ENCODE data around the gene ANKDD1A.

The ANKDD1A gene

GRCh38 chr15:64883997-64884511 is 27.6 kb upstream of the ANKDD1A start:
- no peak overlapping the region for H3K9ac ChIP-seq (ENCODE audit: low read length)

GRCh38 chr15:64884679-64885078 is 27.0 kb upstream of the ANKDD1A start:
- Histone ChIP-seq H3F3A (ENCODE audit: insufficient read depth) (no peaks in the 10 kb centered on the region), H4K20me1 (ENCODE audit: low read depth, low read length) (no peaks in the 10 kb centered on the region), H3K79me2 (ENCODE audit: insufficient read depth, low read length) (no peaks in the 10 kb centered on the region), H2AFZ (ENCODE audit: low read depth, low read length, severe bottlenecking) (no peak overlapping the region), H3K9me2 (replicated peaks; ENCODE audit: insufficient read depth, low read length) (no peaks in the 10 kb centered on the region), H3K36me3 (ENCODE audit: low read length) (no peaks in the 10 kb centered on the region), H3K27me3 (ENCODE audit: low read length) (no peaks in the 10 kb centered on the region), H3K27ac (ENCODE audit: low read depth, low read length) (no peak overlapping the region), H3K9me3 (ENCODE audit: insufficient read depth, low read length) (no peaks in the 10 kb centered on the region), H3K4me2 (ENCODE audit: low read depth, low read length, poor library complexity, severe bottlenecking) (no peak overlapping the region), H3K4me3 (ENCODE audit: insufficient read depth, low read length, poor library complexity, severe bottlenecking) (no peak overlapping the region), H3K9ac (ENCODE audit: low read length) (no peak overlapping the region)
- TF ChIP-seq CTCF (IDR thresholded peaks at IDR 0.05; ENCODE audit: insufficient read depth, low read length, poor library complexity, severe bottlenecking): no peak
- no peak for TF ChIP-seq EZH2phosphoT487 (conservative IDR thresholded peaks at IDR 0.05; ENCODE audit: low read length)

More at GRCh38 chr15:64883997-64884511, 27.6 kb upstream of the ANKDD1A start:
- H3K79me2 ChIP-seq (ENCODE audit: insufficient read depth, low read length): no peaks in the 10 kb centered on the region
- H3F3A ChIP-seq (ENCODE audit: insufficient read depth): no peaks in the 10 kb centered on the region
- H3K4me2 ChIP-seq (ENCODE audit: low read depth, low read length, poor library complexity, severe bottlenecking): no peak overlapping the region
- H3K4me3 ChIP-seq (ENCODE audit: insufficient read depth, low read length, poor library complexity, severe bottlenecking): no peak overlapping the region
- H2AFZ ChIP-seq (ENCODE audit: low read depth, low read length, severe bottlenecking): no peak overlapping the region
- H3K36me3 ChIP-seq (ENCODE audit: low read length): no peaks in the 10 kb centered on the region
- no peaks in the 10 kb centered on the region for H4K20me1 ChIP-seq (ENCODE audit: low read depth, low read length)
- TF ChIP-seq CTCF (IDR thresholded peaks at IDR 0.05; ENCODE audit: insufficient read depth, low read length, poor library complexity, severe bottlenecking) (no peak), EZH2phosphoT487 (conservative IDR thresholded peaks at IDR 0.05; ENCODE audit: low read length) (no peak)
- no peaks in the 10 kb centered on the region for H3K9me2 ChIP-seq (replicated peaks; ENCODE audit: insufficient read depth, low read length)
- no peak overlapping the region for H3K27ac ChIP-seq (ENCODE audit: low read depth, low read length)
- no peaks in the 10 kb centered on the region for H3K27me3 ChIP-seq (ENCODE audit: low read length)
- no peaks in the 10 kb centered on the region for H3K9me3 ChIP-seq (ENCODE audit: insufficient read depth, low read length)

- no peak overlapping the region for H3K4me3 ChIP-seq (ENCODE audit: insufficient read depth, low read length, poor library complexity, severe bottlenecking)
- H3K27ac ChIP-seq (ENCODE audit: low read depth, low read length): no peak overlapping the region
- no peaks in the 10 kb centered on the region for H3K9me2 ChIP-seq (replicated peaks; ENCODE audit: insufficient read depth, low read length)
- H3K79me2 ChIP-seq (ENCODE audit: insufficient read depth, low read length): no peaks in the 10 kb centered on the region
- H3K36me3 ChIP-seq (ENCODE audit: low read length): no peaks in the 10 kb centered on the region
- H3F3A ChIP-seq (ENCODE audit: insufficient read depth): peaks cover 11% of the 10 kb centered on the region
- TF ChIP-seq CTCF (IDR thresholded peaks at IDR 0.05; ENCODE audit: insufficient read depth, low read length, poor library complexity, severe bottlenecking): no peak
- TF ChIP-seq EZH2phosphoT487 (conservative IDR thresholded peaks at IDR 0.05; ENCODE audit: low read length): no peak
- H3K9ac ChIP-seq (ENCODE audit: low read length): no peak overlapping the region
- no peak overlapping the region for H3K4me2 ChIP-seq (ENCODE audit: low read depth, low read length, poor library complexity, severe bottlenecking)
- no peaks in the 10 kb centered on the region for H4K20me1 ChIP-seq (ENCODE audit: low read depth, low read length)
- H3K27me3 ChIP-seq (ENCODE audit: low read length): no peaks in the 10 kb centered on the region
- no peaks in the 10 kb centered on the region for H3K9me3 ChIP-seq (ENCODE audit: insufficient read depth, low read length)
- H2AFZ ChIP-seq (ENCODE audit: low read depth, low read length, severe bottlenecking): no peak overlapping the region
These were observed 23.4 kb upstream of the ANKDD1A start for GRCh38 chr15:64888336-64888735.
